ENCODE results near the gene TMPRSS9.
"Not testable (repeated sequence)": the region's sequence is repeated elsewhere in the genome, so short reads cannot be mapped to it uniquely, and the experiment has no call there.

TMPRSS9 gene

DNA sequence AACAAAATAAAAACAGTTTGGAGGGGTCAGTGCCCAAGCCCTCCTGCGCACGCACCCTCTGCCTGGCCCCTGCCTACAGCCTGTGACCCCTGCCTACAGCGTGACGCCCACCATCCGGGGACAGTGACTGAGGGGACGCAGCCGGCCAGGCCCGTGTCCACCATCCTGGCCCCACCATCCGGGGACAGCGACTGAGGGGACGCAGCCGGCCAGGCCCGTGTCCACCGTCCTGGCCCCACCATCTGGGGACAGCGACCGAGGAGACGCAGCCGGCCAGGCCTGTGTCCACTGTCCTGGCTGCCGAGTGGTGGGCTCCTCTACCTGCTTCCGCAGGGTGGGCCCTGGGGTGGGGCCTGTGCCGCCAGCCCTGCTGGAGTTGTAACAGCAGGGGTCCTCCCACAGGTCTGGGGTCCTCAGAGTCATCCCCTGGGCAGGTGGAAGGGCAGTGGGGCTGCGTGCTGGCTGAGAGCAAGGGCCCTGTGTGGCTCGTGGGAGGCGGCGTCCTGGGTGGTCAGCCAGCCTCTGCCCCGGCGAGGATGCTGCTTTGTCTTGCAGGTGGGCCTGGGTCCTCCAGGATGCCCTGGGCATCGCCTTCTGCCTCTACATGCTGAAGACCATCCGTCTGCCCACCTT is 17.3 kb upstream of the TMPRSS9 start:
- DNase-seq (ENCODE audit: low spot score) = no peak

DNA sequence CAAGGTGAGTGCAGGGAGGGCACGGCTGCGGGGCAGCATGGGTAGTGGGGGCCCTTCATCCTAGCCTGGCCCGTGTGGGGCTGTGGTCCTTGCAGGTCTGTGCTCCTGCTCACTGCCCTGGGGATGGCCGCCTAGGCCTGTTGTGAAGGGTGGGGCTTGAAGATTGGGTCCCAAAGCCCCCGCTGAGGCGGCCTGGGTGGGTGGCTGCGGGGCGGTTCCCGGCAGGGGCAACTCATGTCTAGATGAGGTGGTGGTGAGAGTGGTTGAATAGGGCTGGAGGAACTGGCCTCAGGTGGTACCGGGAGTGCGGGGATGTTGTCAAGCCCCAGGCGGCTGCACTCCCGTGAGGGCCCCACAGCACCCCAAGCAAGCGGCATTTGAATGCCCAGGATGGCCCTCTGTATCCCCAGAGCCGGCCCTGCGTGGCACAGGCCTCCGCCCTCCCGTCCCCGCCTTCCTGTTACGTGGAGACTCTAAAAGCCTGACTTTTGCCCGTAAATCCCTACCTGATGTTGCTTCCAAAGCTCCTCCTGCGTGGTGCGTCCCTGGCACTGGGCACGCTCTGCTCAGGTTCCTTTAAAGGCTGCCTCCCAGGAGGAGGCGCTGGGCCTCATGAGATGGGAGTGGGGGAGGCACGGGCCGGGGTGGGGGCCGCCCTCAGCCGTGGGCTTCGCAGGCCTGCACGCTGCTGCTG is 16.6 kb upstream of the TMPRSS9 start:
- no peak for DNase-seq (ENCODE audit: low spot score)

DNA sequence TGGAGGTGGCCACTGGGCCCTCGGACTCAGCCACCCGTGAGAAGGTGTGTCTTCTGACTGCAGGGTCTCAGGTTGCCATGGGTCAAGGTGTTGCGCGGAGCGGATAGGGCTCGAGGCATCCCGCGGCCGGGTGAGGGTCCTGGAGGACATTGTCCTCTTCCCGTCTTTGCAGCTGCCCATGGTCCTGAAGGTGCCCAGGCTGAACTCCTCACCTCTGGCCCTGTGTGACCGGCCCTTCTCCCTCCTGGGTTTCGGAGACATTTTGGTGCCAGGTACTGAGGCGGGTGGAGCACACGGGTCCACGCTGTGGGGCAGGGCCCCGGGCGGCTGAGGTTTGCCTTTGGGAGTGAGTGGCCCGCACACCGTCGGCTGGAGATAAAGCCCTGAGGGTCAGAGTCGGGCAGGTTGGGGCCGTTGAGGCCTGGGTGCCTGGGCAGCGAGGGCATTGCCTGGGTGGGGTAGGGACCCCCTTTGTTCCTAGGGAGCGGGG is 15.6 kb upstream of the TMPRSS9 start:
- no peak for DNase-seq (ENCODE audit: low spot score)

DNA sequence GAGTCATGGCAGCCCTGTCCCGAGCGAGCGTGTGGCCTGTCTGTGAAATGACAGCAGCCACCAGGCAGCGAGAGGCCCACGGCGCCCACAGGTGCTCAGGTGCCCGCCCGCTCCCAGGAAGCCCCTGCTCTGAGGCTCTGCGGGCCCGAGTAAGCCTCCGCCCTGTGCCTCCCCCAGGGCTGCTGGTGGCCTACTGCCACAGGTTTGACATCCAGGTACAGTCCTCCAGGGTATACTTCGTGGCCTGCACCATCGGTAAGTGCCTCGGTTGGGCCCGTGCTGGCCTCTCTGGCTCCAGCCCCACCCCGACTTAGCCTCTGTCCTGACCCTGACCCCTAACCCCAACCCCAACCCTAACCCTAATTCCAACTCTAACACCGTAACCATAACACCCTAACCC is 15.0 kb upstream of the TMPRSS9 start:
- no peak for DNase-seq (ENCODE audit: low spot score)

DNA sequence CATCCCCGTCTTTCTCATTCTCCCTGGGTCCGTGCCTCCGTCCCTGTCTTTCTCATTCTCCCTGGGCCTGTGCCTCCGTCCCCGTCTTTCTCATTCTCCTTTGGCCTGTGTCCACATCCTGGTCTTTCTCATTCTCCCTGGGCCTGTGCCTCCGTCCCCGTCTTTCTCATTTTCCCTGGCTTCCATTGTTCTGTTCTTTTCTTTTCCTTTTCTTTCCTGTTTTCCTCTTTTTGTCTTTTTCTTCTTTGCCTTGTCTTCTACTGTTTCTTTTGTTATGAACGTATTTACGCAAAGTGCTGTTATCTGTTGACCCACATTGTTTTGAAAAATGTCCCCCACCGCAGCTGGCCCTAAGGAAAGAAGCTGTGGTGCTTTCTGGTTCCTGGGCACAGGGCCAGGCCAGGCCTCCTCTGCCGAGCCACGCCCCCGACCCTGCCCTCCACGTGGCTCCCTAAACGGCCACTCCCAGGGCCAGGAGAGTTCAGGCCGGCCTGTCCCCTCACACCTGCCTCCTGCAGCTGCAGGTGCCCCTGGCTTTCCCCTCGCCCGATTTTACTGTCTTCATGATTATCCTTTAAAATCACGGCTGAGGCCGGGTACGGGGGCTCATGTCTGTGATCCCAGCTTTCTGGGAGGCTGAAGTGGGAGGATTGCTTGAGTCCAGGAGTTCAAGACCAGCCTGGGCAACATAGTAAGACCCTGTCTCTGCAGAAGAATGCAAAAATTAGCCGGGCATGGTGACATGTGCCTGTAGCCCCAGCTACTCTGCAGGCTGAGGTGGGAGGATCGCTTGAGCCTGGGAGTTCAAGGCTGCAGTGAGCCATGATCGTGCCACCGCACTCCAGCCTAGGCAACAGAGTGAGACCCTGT is 14.0 kb upstream of the TMPRSS9 start:
- DNase-seq (ENCODE audit: low spot score) = no peak

- not testable (repeated sequence) for DNase-seq (ENCODE audit: low spot score)
Measured at GRCh38 chr19:2349818-2350217, 10.2 kb upstream of the TMPRSS9 start.

GRCh38 chr19:2350656-2351055 is 9.4 kb upstream of the TMPRSS9 start:
- no peak for DNase-seq (ENCODE audit: low spot score)

- DNase-seq (ENCODE audit: low spot score) = no peak
Measured at GRCh38 chr19:2351591-2351990, 8.5 kb upstream of the TMPRSS9 start.

DNA sequence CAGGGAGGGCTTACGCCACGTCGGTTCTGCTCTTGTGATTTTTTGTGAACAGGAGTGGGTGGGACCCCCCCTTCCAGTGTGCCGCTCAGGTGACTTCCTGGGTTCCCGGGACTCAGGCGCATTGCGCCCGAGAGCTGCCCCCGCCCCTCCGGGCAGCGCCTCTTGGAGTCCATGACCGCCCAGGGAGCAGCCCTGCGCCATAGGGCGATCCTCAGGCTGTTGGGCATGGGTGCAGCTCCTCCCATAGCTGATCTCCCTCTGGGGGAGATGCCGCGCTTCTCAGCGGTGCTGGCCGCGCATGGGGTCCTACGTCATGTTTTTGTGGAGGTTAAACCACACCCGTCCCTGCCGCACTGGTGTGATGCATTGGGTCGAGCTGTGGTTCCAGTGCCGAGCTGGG is 7.9 kb upstream of the TMPRSS9 start:
- DNase-seq (ENCODE audit: low spot score) = no peak

DNA sequence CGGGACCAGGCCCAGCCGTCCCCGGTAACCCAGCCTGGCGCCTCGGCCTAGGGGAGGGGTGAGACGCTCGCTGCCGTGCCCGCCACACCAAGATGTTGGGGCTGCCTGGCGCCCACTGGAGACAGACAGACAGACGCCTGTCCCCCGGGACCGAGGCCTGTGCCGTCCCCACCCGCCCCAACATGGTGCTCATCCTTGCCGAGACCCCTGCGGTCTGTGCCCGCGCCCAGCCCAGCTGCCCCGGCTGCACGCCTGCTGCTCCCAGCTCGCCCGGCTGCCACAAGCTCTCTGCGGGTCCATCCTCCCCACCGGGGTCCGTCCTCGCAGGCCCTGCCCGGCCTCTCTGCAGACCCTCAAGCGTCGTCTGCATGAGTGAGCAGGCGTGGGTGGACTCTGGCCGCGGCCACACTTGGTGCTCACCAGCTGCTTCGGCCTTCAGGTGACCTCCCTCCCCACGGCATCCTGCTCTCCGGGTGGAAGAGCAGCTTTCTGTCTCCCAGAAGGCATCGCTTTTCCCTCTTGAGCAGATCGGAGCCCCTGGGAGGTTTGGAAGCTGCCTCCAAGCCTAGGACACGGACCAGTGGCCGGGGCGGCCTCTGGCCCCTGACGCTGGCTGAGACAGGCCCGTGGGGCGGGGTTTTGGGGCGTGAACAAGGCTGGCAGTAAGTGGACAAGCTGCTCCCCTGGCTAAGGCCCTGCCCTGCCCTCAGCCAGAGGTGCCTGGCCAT is 6.7 kb upstream of the TMPRSS9 start:
- DNase-seq (ENCODE audit: low spot score) = no peak

DNA sequence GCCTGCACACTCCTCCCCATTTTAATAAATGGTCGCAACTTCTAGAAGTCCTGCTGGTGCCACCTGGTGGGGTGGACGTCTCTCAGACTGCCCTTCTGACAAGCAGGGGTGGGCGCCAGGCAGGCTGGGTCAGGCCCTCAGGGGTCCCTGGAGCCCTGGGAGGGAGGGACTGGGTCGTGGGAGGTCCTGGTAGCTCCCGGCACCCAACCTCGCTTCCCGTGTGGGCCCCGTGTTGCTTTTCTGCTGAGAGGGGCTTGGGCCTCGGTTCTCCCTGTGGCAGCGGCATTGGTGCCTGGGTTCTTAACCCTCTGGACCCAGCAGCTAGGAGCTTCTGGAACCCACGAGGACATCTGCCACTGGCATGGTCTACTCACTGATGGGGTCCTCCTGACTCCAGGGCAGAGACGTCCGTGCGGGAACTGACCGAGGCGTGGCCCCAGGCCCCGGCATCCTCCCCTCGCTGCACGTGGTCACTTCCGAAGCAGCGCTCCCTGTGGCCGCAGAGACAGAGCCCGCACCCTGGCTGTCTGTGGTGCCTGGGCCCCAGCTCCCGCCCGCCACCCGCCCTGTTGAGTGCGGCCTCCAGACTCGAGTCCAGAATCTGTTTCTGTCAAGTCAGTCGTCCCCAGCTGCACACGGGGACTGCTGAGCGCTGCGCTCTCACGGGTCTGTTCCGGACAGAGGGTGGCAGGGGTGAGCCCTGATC is 6.0 kb upstream of the TMPRSS9 start:
- no peak for DNase-seq (ENCODE audit: low spot score)

- no peak for DNase-seq (ENCODE audit: low spot score)
Measured at GRCh38 chr19:2354670-2355069, 5.4 kb upstream of the TMPRSS9 start.

GRCh38 chr19:2355168-2356035 is 4.7 kb upstream of the TMPRSS9 start:
- DNase-seq (ENCODE audit: low spot score) = no peak

GRCh38 chr19:2356036-2356646 is 3.9 kb upstream of the TMPRSS9 start:
- no peak for DNase-seq (ENCODE audit: low spot score)

DNA sequence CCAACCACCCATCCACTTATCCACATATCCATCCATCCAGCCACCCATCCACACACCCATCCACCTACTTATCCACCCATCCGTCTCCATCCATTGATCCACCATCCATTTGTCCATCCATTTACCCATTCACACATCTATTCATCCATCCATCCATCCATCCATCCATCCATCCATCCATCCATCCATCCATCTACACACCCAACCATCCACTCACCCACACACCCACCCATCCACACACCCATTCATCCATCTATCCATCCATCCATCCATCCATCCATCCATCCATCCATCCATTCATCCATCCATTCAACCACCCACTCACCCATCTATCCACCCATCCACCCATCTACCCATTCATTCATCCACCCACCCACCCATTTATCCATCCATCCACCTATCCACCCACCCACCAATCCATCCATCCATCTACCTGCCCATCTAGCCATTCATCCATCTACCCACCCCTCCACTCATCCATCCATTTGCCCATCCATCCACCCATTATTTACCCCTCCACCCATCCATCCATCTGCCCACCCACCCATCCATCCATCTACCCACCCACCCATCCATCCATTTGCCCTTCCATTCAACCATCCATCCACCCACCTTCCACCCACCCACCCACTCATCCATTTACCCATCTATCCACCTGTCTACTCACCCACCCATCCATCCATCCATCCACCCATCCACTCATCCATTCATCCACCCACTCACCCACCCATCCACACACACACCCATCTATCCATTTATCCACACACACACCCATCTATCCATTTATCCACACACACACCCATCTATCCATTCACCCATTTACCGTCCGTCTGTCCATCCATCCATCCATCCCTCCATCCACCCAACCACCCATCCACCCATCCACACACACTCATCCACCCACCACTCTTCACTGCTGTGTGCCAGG is 2.5 kb upstream of the TMPRSS9 start:
- no peak for DNase-seq (ENCODE audit: low spot score)

- no peak for DNase-seq (ENCODE audit: low spot score)
Measured at GRCh38 chr19:2358548-2359173, 1.4 kb upstream of the TMPRSS9 start.

DNA sequence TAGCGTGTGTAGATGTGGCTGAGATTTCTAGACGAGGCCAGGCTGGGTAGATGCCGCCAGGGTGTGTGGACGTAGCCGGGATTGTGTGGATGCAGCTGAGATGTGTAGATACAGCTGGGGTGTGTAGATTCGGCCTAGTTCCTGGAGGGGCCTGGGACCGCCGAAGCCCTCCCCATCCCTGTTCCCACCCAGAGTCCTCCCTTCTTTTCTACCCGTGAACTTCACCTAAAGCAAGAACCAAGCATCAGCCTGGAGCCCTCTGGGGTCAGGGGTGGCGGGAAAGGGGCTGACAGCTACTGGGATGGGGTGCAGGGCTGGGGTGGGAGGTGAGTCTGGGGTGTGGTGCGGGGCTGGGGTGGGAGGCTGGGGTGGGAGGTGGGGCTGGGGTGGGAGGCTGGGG is 768 bp downstream of the TMPRSS9 start:
- no peak for DNase-seq (ENCODE audit: low spot score)

DNA sequence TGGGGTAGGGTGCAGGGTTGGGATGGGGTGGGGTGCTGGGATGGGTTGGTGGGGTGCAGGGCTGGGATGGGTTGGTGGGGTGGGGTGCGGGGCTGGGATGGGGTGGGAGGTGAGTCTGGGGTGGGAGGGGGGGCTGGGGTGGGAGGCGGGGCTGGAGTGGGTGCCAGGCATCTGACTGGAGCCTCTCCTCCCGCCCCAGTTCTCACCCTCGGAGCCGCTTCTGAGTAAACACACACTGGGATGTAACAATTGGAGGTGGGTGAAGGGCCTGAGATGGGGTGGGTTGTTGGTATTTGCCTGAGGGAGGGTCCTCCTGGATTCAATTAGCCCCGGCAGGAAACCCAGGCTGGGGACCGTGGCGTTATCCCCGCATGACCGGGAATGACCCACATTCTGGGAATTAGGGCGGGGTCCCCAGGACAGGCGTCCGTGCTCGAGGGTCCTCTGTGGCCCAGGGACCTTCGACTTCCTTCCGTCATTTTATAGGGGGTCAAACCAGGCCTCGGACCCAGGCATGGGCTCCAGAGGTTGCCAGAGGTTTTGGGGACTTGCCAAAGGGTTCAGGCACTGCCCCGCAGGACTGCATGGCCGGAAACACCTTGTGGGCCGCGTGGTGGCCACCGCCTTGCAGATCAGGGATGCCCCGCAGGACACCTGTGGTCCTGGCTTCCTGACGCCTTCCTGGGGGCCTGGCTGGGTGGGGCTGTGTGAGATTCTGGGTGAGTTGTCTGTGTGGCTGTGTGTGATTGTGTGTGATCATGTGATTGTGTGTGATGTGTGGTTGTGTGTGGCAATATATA is 1.4 kb downstream of the TMPRSS9 start:
- no peak for DNase-seq (ENCODE audit: low spot score)

All from SW480 (cell line).